Gastroesophageal sphincter (tissue), 4 donors: ENCODE results near the gene TNS3. TPM values are rescaled to one million over a fixed set of nuclear protein-coding genes. Genes with fewer than 3 reads are reported as not detected.

Source experiments
- ATAC-seq: fragments of 150-250 bp; one replicate; pipeline ENCODE4 v1.9.1; 2016; ENCODE audit warnings: mild to moderate bottlenecking, moderate library complexity
- H3K27ac ChIP-seq, 4 donors: fragments of 200-600 bp; sonication (generic) in 3 of 4; 1 replicate in 3 of 4; 2 replicates in 1 of 4; pipeline ENCODE4 v1.5.1; 2016 to 2019
- H3K27me3 ChIP-seq: fragments of 200-600 bp; sonication (generic); one replicate; pipeline ENCODE4 v1.5.1; 2019
- H3K36me3 ChIP-seq, 2 donors: fragments of 200-600 bp; sonication (generic); one replicate each; pipeline ENCODE4 v1.5.1; 2019; ENCODE audit warnings: control low read depth in 1 of 2
- H3K4me1 ChIP-seq, 3 donors: fragments of 200-600 bp; sonication (generic); 1 replicate in 2 of 3; 2 replicates in 1 of 3; pipeline ENCODE4 v1.5.1; 2016 to 2019; ENCODE audit warnings: control low read depth in 2 of 3
- H3K4me3 ChIP-seq, 2 donors: fragments of 200-600 bp; sonication (generic); one replicate each; pipeline ENCODE4 v1.5.1; 2019; ENCODE audit warnings: mild to moderate bottlenecking in 1 of 2, moderate library complexity in 1 of 2
- H3K9me3 ChIP-seq, 3 donors: fragments of 200-600 bp; sonication (generic); one replicate each; pipeline ENCODE4 v1.5.1; 2017 to 2019; ENCODE audit warnings: control low read depth in 2 of 3
- EP300 ChIP-seq: sonication (generic); formaldehyde crosslinking; IDR thresholded peaks from one replicate; pipeline ENCODE4 v1.6.1; 2017; ENCODE audit warnings: antibody characterized with exemption, mild to moderate bottlenecking
- POLR2A ChIP-seq, 2 donors: fragments of 450-650 bp; IDR thresholded peaks; one replicate each; pipeline ENCODE4 v1.6.1; 2017; ENCODE audit warnings: antibody characterized with exemption in 2 of 2, mild to moderate bottlenecking in 2 of 2, moderate library complexity in 1 of 2
- POLR2AphosphoS5 ChIP-seq: sonication (generic); formaldehyde crosslinking; IDR thresholded peaks from one replicate; pipeline ENCODE4 v1.6.1; 2017; ENCODE audit warnings: antibody characterized with exemption
- WGBS, 2 donors: methylation state at CpG; one replicate each; pipeline ENCODE4 v1.1.5; 2018; ENCODE audit warnings: low coverage in 1 of 2; 5-methylcytosine and 5-hydroxymethylcytosine counted together
- total RNA-seq, 4 donors: library from RNA; depleted of rRNA; stranded (reverse); fragments of >200 nt; gene quantifications; one replicate each; pipeline ENCODE4 v1.1.0, GENCODE V29; 2016
- TF ChIP-seq, protein P1 (sequence below), 4 experiments: fragments of 200-600 bp in 2 of 4; fragments of 450-650 bp in 2 of 4; sonication (generic) in 1 of 4; IDR thresholded peaks; one replicate each; pipeline ENCODE4 v1.5.1; 2017 to 2019; ENCODE audit warnings: antibody characterized with exemption in 4 of 4, mild to moderate bottlenecking in 2 of 4, moderate library complexity in 2 of 4

Gene TNS3
- total RNA-seq, 4 donors from 2014 or later, result 35.0 to 61.3 (median 45.1) TPM

DNA sequence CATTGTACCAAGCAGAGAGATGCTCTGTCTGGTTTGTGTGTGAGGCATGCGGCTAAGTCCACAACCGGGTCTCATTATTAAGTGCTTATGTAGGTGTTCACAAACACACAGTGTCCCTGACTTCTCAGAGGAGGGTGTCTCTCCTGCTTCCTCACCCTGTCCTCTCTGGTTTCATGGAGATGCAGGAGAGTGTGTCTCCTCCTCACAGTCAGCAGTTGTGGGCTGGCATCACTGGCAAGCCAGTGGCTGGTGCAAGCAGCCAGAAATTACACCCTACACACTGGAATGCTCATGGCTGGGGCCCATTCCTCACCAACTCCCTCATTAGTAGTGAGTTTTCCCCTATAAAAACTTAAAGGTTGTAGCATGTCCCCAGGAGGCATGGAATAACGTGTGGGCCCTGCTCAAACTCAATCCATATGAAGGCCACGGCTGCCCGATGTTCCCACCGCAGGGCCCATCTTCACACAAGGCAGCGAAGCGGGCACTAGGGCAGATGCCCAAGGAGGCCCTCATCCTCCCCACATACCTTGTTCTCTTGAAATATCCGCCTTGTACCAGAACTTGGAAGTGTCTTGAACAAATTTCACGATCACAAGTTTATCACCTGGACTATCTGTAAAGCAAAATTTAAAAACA, 280.1 kb downstream of the TNS3 start:
- H3K27ac ChIP-seq, result peak overlapping the region in 2 of 4 donors; percentile 39 to 61
- no peak for ATAC-seq
- H3K4me1 ChIP-seq, result peaks cover 0 to 3% (median 0%) of the 10 kb centered on the region in 3 donors
- H3K27me3 ChIP-seq, result no peaks in the 10 kb centered on the region
- WGBS, 2 donors, result 90 to 91% methylated on average over 7 to 10 of the region's 10 CpGs
- H3K9me3 ChIP-seq, result no peaks in the 10 kb centered on the region
- peaks cover 0 to 65% of the 10 kb centered on the region in 2 donors for H3K36me3 ChIP-seq
- TF ChIP-seq, protein P1, sequence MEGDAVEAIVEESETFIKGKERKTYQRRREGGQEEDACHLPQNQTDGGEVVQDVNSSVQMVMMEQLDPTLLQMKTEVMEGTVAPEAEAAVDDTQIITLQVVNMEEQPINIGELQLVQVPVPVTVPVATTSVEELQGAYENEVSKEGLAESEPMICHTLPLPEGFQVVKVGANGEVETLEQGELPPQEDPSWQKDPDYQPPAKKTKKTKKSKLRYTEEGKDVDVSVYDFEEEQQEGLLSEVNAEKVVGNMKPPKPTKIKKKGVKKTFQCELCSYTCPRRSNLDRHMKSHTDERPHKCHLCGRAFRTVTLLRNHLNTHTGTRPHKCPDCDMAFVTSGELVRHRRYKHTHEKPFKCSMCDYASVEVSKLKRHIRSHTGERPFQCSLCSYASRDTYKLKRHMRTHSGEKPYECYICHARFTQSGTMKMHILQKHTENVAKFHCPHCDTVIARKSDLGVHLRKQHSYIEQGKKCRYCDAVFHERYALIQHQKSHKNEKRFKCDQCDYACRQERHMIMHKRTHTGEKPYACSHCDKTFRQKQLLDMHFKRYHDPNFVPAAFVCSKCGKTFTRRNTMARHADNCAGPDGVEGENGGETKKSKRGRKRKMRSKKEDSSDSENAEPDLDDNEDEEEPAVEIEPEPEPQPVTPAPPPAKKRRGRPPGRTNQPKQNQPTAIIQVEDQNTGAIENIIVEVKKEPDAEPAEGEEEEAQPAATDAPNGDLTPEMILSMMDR (IDR thresholded peaks at IDR 0.05), result no peak
- TF ChIP-seq EP300, result no peak
- TF ChIP-seq POLR2A (IDR thresholded peaks at IDR 0.05), result no peak
- no peak overlapping the region for H3K4me3 ChIP-seq

DNA sequence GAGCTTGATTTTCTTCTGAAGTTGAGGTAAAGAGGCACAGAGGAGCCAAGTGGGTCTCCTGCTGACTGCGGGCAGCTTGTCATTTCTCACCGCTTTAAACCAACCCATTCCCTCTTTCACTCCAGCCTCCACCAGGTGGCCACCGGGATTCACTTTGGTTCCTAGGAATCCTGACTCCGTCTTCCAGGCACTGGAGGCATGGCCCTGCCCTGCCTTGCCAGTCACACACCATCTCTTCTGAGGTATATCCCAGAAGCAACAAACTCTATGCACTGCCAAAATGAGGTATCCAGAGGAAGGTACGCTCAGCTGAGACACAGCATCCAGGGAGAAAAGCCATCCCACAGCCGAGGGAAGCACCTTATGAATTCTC, 280.8 kb downstream of the TNS3 start:
- no peak for ATAC-seq
- Histone ChIP-seq H3K4me3 (no peak overlapping the region), H3K27me3 (no peaks in the 10 kb centered on the region), H3K36me3 (peaks cover 0 to 72% of the 10 kb centered on the region in 2 donors), H3K9me3 (no peaks in the 10 kb centered on the region), H3K4me1 (peaks cover 0 to 3% (median 0%) of the 10 kb centered on the region in 3 donors), H3K27ac (peak overlapping the region in 2 of 4 donors; percentile 39 to 61)
- TF ChIP-seq, protein P1 (IDR thresholded peaks at IDR 0.05), result no peak
- TF ChIP-seq POLR2A (IDR thresholded peaks at IDR 0.05) (no peak), POLR2AphosphoS5 (no peak), EP300 (no peak)
- 78 to 85% methylated on average over 2 to 6 of the region's 6 CpGs for WGBS, 2 donors

DNA sequence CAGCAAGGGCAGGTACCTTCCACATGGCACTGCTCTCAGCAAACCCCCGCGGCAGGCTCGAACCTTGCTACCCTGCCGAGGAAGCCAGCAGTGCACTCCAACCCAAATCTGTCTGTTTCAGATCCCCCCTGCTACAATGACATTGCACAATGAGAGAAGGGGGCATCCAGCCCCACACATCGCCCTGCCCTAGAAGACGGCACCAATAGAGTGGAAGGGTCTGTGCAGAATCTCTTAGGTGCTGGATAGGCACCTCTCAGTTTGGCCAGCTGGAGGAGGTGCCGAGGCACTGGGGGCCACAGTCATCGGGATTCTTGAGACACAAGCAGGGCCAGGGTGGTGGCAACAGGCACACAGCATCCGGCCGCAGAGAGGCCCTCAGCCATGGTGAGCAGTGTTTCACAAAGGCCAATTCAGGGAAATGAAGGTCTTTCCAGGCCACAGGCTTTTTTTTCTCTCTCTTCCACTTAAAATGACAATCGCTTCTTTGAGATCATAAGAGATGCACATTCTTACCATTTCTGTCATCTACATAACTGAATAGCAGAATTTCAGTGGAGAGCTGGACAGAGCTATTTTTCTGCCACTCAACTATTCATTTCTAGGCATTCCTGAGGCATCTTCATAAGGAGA, 281.3 kb downstream of the TNS3 start:
- 82 to 86% methylated on average over 4 to 6 of the region's 11 CpGs for WGBS, 2 donors
- no peak overlapping the region for H3K4me3 ChIP-seq
- no peaks in the 10 kb centered on the region for H3K9me3 ChIP-seq
- H3K27ac ChIP-seq, result peak overlapping the region in 3 of 4 donors; percentile 31 to 61 (median 39)
- TF ChIP-seq, protein P1 (IDR thresholded peaks at IDR 0.05), result no peak
- peak; percentile 9 for TF ChIP-seq POLR2AphosphoS5
- no peak for TF ChIP-seq EP300
- no peak for TF ChIP-seq POLR2A (IDR thresholded peaks at IDR 0.05)
- H3K4me1 ChIP-seq, result peaks cover 0 to 3% (median 0%) of the 10 kb centered on the region in 3 donors
- H3K36me3 ChIP-seq, result peaks cover 0 to 77% of the 10 kb centered on the region in 2 donors
- ATAC-seq, result no peak
- no peaks in the 10 kb centered on the region for H3K27me3 ChIP-seq

DNA sequence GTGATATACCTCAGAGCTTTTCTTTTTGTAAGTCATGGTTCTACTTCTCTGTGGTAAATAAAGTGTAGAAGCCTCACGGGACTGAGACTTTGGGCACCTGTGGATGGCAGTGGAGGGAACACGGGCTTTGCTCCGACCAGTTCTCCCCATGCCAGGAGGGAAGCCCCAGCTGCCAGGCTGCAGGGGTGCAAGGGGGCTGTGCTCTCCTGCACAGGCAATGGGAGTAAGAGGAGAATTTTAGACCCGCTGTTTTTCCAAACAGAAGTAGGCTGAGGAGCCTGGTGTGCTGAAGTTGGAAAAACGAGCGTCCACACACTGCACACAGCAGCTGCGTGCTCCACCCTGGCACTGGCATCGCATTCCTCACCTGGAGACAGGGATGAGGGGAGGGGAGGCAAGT, 282.4 kb downstream of the TNS3 start:
- TF ChIP-seq POLR2A (IDR thresholded peaks at IDR 0.05) (no peak), POLR2AphosphoS5 (no peak), EP300 (no peak)
- TF ChIP-seq, protein P1 (IDR thresholded peaks at IDR 0.05), result no peak
- H3K36me3 ChIP-seq, result peaks cover 0 to 79% of the 10 kb centered on the region in 2 donors
- H3K4me3 ChIP-seq, result no peak overlapping the region
- H3K27me3 ChIP-seq, result no peaks in the 10 kb centered on the region
- no peak for ATAC-seq
- H3K4me1 ChIP-seq, result peaks cover 0 to 7% (median 3%) of the 10 kb centered on the region in 3 donors
- no peaks in the 10 kb centered on the region for H3K9me3 ChIP-seq
- 90 to 100% methylated on average over 2 of the region's 8 CpGs for WGBS, 2 donors
- no peak overlapping the region for H3K27ac ChIP-seq

DNA sequence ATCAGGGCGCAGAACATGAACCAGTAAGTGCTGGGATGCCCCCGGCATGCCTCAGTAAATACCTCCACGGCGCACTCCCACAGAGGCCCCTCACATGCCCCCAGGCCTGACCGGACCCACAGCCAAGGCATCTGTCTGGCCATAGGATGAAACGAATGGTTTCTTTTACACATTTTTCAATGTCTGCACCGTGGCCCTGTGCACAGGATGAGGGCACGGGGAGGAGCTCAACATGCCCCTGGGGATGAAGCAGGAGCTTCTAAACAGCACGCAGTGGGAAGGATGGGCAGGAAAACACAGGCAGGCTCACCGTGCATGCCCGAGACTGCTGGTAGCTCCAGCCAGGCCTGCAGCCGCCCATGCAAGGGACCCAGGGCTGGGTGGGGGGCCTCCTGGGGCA, 283.3 kb downstream of the TNS3 start:
- Histone ChIP-seq H3K27ac (peak overlapping the region in 1 of 4 donors; percentile 39), H3K9me3 (no peaks in the 10 kb centered on the region), H3K27me3 (no peaks in the 10 kb centered on the region), H3K36me3 (peaks cover 0 to 83% of the 10 kb centered on the region in 2 donors), H3K4me3 (no peak overlapping the region), H3K4me1 (peaks cover 0 to 15% (median 6%) of the 10 kb centered on the region in 3 donors)
- TF ChIP-seq POLR2A (IDR thresholded peaks at IDR 0.05) (no peak), POLR2AphosphoS5 (no peak), EP300 (no peak)
- TF ChIP-seq, protein P1 (IDR thresholded peaks at IDR 0.05), result no peak
- 74 to 94% methylated on average over 3 to 4 of the region's 12 CpGs for WGBS, 2 donors
- ATAC-seq, result no peak
